HG03064 (cell line): ENCODE data around the gene CRIM1.

Experiments
- ATAC-seq: cut with Tn5 transposase; IDR thresholded peaks from one replicate; pipeline ENCODE4 v1.9.1; 2021; ENCODE audit warnings: low read depth; ENCODE audit not compliant: unreplicated experiment

CRIM1 gene

DNA sequence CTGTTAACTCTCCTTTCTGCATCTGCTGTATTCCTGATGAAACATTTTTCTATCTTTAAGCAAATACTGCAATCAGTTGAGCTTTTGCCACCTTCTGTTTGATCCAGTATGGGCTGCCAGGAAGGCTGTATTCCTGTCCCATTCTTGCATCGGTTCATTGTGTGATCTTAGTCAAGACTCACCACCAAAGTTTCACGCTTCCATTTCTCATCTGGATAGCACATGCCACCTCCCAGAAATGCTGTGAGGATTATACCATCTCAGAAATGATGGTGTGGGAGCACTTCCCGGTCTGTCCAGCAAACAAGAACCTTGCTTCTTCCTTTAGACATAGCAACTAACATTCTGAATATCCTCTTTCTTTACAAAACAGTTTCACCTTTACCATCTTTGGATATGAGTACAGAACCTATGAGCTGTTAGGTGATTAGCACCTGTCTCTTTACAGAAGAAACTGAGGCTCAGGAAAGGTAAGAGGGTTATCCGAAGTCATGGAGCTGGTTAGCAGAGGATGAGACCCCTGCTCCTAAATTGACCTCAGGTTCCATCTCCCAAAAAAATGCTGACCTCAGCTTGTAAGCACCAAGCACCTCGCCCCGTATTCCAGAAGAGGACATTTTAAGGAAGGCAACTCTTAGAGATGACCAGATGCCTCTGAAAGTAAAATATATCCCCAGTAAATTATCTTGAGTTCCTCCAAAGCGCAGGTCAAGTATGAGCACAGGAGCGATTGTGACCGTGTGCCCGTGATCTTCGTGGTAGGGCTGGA, 185.6 kb downstream of the CRIM1 start:
- ATAC-seq, result no peak

DNA sequence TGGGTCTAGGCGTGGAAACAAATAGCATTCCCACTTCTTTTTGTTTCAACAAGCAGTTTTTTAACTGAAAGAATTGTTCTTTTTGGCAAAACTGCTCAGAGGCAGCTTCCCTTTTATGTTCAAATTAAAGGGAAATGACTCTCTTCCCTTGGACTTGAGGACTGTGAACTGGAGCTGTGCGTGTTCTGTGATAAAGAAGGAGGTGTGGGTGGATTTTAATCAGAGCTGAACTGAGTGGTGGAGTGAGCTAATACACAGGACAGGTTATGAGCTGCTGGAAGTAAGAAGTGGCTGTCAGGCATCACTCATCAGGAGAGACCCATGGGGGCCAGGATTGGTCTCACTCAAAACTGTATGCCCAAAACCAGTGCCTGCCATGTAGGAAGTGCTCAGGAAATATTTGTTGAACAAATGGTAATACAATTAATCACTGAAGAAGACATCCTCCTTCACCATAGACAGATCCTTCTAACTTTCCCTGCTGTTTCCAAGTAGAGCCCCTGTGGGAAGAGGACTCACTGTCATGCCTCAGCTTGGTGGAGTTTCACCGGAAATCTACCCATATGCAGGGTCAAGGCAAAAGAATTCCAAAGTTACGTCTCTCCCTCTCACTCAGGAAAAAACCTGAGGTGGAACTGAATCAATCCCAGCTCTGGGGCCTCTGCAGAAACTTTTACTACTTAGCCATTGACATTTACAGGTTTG, 186.5 kb downstream of the CRIM1 start:
- ATAC-seq, result no peak

DNA sequence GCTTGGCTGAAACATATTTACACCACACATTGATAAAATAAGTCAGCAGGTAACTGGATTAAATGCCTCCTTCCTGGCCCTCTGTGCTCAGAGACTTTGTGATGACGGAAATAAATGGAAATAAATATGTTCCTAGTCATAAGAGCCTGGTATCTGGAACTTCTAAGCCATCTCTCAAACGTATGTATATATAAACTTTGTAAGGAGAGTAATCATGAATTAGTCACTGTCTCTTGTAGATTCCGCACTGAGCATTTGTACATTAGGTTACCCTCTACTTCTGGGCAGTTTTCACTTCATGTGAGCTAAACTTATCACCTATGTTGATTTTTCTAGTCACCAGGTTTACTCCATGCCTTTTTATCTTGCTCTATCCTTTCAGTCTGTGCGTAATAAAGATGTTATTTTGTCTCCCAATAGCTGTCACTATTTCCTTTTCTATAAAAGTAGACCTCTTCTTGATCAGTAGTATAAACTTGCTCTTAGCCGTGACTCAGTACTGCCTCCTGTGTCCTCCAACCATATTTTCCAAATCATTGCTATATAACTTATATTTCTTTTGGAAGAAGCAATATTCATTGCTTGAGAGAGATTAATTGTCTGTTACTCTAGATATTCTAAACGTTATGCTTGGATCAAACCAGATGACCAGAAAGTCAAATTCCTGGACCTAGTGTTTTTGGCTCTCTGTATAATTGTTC, 189.2 kb downstream of the CRIM1 start:
- ATAC-seq, result no peak

DNA sequence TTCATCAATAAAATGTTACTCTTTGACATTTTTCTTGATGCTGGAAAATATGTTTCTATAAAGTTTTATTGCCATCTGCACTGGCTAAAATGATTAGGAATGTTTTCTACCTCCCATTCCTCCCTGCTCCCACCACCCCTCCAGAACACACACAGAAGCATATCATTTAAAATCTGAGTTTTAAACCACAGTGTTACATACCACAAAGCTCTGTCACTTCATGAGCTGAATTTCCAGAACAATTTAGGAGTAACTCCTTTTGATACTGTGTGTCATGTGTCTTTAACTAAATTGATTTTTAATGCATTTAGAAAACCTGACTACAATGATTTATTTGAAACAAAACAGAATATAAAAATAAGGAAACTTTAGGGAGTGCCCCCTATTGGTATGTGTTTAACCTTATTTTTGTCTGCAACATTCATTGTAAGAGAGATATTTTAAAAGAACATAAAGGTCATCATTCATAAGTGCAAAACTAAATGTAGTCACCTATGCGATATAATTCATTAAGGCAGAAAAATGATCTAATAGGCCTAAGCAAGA, 190.4 kb downstream of the CRIM1 start:
- no peak for ATAC-seq

DNA sequence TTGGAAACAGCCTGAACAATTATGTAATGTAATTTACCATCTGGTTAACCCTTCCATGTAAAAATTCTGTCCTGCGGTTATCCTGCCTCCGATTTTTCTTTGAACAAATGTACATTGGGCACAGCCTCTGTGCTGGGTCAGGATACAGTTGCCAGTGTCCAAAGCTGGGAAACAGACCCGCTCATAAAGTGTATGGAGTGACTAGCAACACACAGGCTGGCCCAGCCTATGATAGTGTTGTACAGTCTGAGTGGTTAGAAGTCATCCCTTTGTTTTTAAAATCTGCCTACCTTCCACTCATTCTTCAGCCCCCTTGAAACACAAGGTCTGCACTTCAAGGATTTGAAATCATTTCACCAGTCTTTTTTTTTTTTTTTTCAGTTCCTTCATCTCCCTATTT, 192.3 kb downstream of the CRIM1 start:
- ATAC-seq, result no peak

DNA sequence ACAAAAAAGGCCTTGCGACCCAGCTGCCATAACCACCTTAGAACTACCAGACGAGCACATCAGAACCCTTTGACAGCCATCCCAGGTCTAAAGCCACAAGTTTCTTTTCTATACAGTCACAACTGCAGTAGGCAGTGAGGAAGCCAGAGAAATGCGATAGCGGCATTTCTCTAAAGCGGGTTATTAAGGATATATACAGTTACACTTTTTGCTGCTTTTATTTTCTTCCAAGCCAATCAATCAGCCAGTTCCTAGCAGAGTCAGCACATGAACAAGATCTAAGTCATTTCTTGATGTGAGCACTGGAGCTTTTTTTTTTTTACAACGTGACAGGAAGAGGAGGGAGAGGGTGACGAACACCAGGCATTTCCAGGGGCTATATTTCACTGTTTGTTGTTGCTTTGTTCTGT, 193.6 kb downstream of the CRIM1 start:
- ATAC-seq, result no peak

DNA sequence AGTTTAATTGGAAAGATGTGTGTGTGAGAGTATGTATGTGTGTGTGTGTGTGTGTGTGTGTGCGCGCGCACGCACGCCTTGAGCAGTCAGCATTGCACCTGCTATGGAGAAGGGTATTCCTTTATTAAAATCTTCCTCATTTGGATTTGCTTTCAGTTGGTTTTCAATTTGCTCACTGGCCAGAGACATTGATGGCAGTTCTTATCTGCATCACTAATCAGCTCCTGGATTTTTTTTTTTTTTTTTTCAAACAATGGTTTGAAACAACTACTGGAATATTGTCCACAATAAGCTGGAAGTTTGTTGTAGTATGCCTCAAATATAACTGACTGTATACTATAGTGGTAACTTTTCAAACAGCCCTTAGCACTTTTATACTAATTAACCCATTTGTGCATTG, 194.4 kb downstream of the CRIM1 start:
- no peak for ATAC-seq

DNA sequence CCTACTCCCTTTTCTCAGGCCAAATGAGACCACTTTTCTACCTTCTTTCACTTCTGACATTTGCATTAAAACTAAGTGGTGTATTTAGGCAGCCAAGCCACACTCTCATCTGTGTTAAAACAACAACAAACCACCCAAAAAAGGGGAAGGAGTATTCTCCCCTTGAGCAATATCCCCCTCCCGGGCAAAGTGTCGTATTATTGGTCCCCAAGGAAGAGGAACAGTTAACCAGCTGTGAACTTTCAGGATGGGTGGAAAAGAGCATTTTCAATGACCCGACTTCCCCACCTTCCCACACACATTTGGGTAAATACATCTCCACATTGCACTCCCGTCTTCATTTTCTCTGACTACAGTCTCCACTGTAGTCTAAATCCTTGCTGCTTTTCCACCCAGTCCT, 198.1 kb downstream of the CRIM1 start:
- ATAC-seq, result no peak

DNA sequence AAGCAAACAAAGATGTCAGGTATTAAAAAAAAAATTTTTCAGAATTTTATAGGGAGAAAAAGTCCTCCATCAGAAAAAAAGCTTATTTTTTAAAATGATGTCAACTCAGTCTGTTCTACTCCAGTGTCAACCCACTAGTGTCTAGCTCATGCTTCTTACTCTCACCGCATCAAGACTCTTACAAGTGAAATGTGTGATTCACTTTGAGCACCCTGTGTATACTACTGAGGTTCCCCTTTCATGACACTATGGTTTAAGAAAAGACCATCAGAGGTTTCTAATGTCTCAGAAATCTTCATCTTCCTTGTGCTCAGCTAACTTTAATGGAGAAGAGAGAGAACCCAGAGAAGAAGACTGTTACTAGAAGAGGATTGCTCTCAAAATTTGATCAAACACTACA, 199.0 kb downstream of the CRIM1 start:
- no peak for ATAC-seq

DNA sequence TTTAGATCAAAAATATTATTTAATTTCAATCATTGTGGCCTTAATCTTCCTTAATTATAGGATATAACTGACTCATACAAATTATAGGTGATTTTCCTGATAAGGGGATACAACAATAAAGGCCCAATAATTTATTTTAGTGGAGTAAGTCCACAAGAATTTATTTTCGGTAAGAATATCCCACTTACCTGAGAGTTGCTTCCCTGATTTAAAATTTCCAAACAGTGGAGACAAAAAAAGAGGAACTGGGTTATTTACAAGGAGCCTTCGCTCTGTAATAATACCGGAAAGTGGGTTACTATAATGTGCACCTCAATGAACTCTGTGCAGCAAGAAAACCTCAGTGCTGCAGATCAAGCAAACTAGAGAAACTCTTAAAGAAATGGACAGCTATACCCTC, 200.2 kb downstream of the CRIM1 start:
- no peak for ATAC-seq

DNA sequence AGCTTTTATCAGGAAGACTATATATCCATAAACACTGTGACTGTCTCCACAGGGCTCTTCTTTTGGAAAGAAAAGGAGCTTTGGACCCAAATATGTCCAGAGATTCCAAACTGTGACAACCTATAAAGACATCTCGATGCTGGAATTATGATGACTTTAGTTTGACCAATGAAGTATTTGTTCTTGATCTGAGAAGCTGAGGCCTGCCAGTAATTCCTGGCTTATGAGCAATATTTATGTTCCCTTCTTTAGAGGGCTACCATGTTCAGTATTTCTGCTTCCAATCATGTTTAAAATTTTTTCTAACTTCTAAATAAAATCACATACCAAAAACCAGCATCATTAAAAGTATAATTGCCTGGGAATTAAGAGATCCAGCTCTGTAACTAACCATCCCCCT, 201.3 kb downstream of the CRIM1 start:
- no peak for ATAC-seq

DNA sequence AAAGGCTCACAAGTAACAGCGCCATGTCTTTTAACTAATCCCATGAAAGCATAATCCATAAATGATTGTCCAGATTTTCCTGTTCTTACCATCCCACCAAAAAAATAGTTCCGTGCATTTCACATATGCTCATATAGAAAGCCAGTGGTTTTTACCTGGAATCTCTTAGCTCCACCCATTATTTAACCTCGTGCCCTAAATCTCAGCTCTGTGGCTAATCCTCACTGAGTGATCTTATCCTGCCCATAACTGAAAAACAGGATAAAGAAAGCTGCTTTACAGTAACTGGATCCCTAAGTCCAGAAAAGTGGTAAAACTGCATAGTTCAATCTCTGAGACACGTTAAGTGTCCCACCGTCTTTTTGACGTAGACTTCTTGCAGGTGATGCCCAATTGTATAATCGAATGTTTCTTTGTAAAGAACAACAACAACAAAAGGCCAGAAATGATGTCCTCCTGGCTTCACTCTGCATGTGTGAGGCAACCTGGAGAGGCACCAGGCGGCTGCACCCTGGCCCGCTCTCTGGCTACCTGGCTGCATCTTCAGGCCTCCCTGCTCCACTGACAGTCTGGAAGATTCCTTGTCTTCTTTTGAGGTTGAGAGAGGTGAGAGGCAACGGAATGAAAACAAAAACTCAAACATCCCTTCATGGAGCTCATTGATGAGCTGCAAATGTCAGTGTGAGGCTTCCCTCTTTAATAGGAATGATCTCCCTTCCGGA, 203.8 kb downstream of the CRIM1 start:
- ATAC-seq, result no peak

DNA sequence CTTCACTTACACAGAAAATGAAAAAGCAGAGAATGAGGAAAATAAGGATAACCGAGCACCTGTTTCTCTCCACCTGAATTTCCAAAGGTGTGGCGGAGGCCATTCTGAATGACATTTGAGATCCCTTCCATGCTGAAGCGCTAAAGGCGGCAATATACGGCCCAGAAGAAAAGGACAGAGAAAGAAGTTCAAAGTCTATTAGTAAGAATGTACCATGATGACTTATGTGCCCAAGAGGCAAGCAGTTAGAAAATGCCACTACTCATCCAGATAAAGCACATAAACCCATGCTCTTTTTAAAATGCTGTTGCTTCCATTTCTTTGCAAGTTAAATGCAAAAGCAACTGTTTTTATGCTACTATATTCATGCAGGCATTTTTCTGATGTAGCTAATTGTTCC, 205.1 kb downstream of the CRIM1 start:
- ATAC-seq, result no peak

DNA sequence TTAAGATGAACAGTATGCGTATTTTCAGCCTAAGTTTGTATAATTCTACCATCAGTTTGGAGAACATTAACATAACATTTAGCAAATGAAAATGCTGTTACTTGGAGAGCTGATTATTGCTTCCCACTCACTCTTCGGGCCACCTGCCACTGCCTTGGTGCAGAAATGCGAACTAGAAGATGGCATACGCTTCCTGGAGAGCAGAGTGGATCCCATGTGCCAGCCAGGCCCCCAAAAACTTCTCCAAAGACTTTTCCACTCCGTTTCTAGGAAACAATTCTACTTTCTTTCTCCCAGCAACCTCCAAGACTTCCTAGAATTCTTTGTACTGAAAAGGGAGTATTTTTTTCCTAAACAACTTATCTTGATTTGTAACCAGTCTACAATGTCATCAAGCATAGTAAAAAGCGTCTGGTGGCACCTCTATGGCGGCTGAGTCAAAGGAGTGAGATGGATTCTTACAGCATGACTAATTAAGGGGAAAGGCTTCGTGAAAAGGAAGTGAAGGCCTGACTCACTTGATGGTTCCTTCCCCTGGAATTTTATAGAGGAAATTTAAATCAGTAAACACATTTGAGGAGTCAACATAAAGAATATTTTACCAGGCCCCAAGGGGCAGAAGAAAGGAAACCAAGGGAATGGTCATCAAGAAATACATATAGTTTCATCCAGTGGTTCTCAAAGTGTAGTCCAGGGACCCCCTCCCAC, 205.8 kb downstream of the CRIM1 start:
- no peak for ATAC-seq

DNA sequence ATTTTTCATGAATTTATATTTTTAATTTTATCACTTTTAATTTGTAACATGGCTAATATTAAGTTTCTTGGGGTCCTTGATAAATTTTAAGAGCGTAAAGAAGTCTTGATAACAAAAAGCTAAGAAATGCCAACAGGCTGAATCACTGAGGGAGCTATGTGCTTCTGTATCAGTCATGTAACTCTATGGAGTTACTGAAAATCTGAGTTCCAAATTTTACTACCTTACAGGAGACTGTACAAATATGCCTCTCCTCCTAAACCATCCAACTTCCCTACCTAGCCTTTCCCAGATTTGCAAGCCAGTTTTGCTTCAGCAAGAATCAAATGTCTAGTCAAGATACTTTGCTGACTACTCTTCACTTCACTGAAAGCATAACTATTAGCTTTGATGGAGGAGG, 206.7 kb downstream of the CRIM1 start:
- ATAC-seq, result no peak

DNA sequence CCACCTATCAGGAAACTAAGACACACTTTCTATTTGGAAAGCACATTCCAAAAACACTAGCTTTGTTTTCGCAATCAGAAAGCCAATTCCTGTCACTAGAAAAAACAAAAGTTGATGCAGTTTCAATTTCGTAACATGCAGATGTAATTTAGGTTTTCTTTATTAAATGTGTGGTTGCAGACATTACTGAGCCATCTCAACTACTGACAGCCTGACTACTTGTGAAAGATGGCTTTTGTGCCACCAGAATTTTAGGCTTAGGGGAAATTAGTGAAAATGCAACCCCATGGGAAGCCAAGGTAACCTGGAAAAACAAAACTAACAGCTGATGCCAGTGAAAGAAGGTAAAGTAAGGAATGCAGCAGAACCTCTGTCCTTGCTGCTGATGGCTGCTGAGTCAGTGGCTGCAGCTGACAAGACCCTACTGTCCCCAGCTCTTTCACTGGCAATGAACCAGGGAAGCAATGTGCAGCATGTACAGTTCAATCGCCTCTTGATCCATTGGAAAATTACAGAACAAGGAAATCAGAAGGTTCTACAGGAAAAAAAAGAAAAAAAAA, 207.5 kb downstream of the CRIM1 start:
- ATAC-seq, result no peak

DNA sequence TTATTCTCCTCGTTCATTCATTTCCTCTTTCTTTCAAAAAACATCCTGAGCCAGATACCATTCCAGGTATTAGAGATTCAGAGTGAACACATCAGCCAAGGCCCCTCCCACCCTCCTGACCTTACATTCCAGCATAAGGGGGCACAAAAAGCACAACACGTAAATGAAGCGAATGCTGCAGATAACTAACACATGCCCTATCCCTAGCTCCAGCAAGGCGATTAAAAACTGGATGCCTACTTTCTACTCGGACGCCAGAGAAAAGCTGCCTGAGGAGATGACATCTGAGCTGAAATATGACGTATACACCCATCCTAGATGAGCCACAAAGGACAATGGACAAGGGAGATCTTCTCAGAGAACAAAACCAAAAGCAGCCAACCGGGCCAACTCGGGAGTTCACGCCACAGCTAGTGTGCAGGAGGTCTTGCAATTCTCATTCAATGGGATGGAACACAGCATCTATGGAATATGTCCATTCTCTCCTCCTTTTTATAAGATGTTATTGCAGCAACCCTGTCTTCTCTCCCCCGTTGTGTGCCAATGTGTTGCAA, 208.9 kb downstream of the CRIM1 start:
- no peak for ATAC-seq

DNA sequence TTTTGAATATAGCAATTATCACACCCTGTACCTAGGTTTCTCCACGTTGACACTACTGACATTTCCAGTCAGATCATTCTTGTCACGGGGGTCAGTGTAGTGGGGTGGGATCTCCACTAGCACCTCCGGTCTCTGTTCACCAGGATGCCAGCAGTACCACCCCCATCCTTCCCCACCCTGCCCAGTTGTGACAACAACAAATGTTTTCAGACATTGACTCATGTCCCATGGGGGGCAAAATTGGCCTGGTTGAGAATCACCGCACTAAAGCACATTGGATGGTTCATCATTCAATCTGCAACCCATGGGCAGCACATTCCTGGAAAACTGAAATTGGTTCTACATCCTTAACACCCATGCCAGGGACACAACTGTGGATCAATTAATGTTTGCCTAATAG, 210.1 kb downstream of the CRIM1 start:
- no peak for ATAC-seq

DNA sequence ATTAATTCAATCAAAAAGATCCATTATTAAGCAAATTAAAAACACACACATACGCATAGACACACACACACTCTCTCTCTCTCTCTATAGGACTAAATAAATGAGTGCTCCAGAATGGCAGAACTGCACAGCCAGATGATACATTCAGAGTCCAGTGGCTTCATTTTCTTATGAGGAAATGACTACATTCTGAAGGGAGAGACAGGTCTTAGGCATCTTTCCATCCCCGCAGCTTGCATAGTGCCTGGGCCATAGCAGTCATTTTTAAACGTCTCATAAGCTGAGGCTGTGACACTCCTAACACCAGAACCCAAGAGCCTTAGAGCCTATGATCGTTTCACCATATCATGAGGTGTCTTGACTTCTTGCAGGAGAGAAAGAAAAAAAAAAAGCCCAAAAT, 211.3 kb downstream of the CRIM1 start:
- ATAC-seq, result no peak
